ENCODE measurements around the gene SIN3B.

GRCh38 chr19:16920816-16921529 is 91.8 kb downstream of the SIN3B start:
- TF ChIP-seq POLR2A (IDR thresholded peaks at IDR 0.05) (no peak), CTCF (IDR thresholded peaks at IDR 0.05) (no peak)
